ENCODE results near the gene GPR18. TPM values are rescaled to one million over a fixed set of nuclear protein-coding genes. Genes with fewer than 3 reads are reported as not detected.

Gene GPR18
- total RNA-seq, 1 experiment from 2014 or later = not detected

- BruUV-seq (replicated peaks) = no TSS peak
- DNase-seq = no peak
- Mint-ChIP-seq H3K4me3 (ENCODE audit: unreplicated experiment) (no peak overlapping the region), H3K27me3 (ENCODE audit: insufficient read depth, unreplicated experiment) (no peaks in the 10 kb centered on the region), H3K36me3 (ENCODE audit: insufficient read depth, unreplicated experiment) (peaks cover 15% of the 10 kb centered on the region), H3K9me3 (ENCODE audit: unreplicated experiment) (no peaks in the 10 kb centered on the region), H3K4me1 (ENCODE audit: low read depth, unreplicated experiment) (no peaks in the 10 kb centered on the region), H3K27ac (ENCODE audit: unreplicated experiment) (no peak overlapping the region)
- Histone ChIP-seq H3K4me3 (ENCODE audit: low read depth, low read length) (no peak overlapping the region), H3K4me1 (no peaks in the 10 kb centered on the region), H3K36me3 (ENCODE audit: control insufficient read depth, insufficient read depth, low read length) (peaks cover 2% of the 10 kb centered on the region; the same call in 1 of the 2 replicates), H3K27me3 (replicated peaks; ENCODE audit: control insufficient read depth, insufficient read depth, low read length) (no peaks in the 10 kb centered on the region), H3K9me3 (no peaks in the 10 kb centered on the region)
- ChIA-PET CTCF (no interaction called here), POLR2A (no interaction called here)
- TF ChIP-seq CTCF (IDR thresholded peaks at IDR 0.05; ENCODE audit: insufficient read depth in 1 of 2, low read depth in 1 of 2, low read length in 1 of 2, severe bottlenecking in 1 of 2, unreplicated experiment in 1 of 2) = no peak
- intact Hi-C loops (cut with micrococcal nuclease; ENCODE audit: unreplicated experiment) = no loop called here
Observed at GRCh38 chr13:99275093-99275469, 16.9 kb upstream of the GPR18 start.

GRCh38 chr13:99273128-99273527, 14.9 kb upstream of the GPR18 start:
- CTCF ChIA-PET = no interaction called here
- Mint-ChIP-seq H3K4me1 (ENCODE audit: low read depth, unreplicated experiment) (no peaks in the 10 kb centered on the region), H3K27me3 (ENCODE audit: insufficient read depth, unreplicated experiment) (no peaks in the 10 kb centered on the region), H3K4me3 (ENCODE audit: unreplicated experiment) (no peak overlapping the region), H3K36me3 (ENCODE audit: insufficient read depth, unreplicated experiment) (peaks cover 22% of the 10 kb centered on the region), H3K27ac (ENCODE audit: unreplicated experiment) (no peak overlapping the region), H3K9me3 (ENCODE audit: unreplicated experiment) (no peaks in the 10 kb centered on the region)
- H3K27me3 ChIP-seq (replicated peaks; ENCODE audit: control insufficient read depth, insufficient read depth, low read length) = no peaks in the 10 kb centered on the region
- TF ChIP-seq CTCF (IDR thresholded peaks at IDR 0.05; ENCODE audit: insufficient read depth in 1 of 2, low read depth in 1 of 2, low read length in 1 of 2, severe bottlenecking in 1 of 2, unreplicated experiment in 1 of 2) = no peak
- POLR2A ChIA-PET = no interaction called here
- peaks cover 2% of the 10 kb centered on the region; the same call in 1 of the 2 replicates for H3K36me3 ChIP-seq (ENCODE audit: control insufficient read depth, insufficient read depth, low read length)
- no peak for DNase-seq
- intact Hi-C loops (cut with micrococcal nuclease; ENCODE audit: unreplicated experiment) = no loop called here
- no peak overlapping the region for H3K4me3 ChIP-seq (ENCODE audit: low read depth, low read length)
- no peaks in the 10 kb centered on the region for H3K9me3 ChIP-seq
- H3K4me1 ChIP-seq = no peaks in the 10 kb centered on the region
- BruUV-seq (replicated peaks) = no TSS peak

- Mint-ChIP-seq H3K36me3 (ENCODE audit: insufficient read depth, unreplicated experiment) (peaks cover 18% of the 10 kb centered on the region), H3K4me3 (ENCODE audit: unreplicated experiment) (no peak overlapping the region), H3K4me1 (ENCODE audit: low read depth, unreplicated experiment) (no peaks in the 10 kb centered on the region), H3K9me3 (ENCODE audit: unreplicated experiment) (no peaks in the 10 kb centered on the region), H3K27me3 (ENCODE audit: insufficient read depth, unreplicated experiment) (no peaks in the 10 kb centered on the region), H3K27ac (ENCODE audit: unreplicated experiment) (no peak overlapping the region)
- Histone ChIP-seq H3K9me3 (no peaks in the 10 kb centered on the region), H3K27me3 (replicated peaks; ENCODE audit: control insufficient read depth, insufficient read depth, low read length) (no peaks in the 10 kb centered on the region), H3K4me3 (ENCODE audit: low read depth, low read length) (no peak overlapping the region), H3K36me3 (ENCODE audit: control insufficient read depth, insufficient read depth, low read length) (peaks cover 2% of the 10 kb centered on the region; the same call in 1 of the 2 replicates), H3K4me1 (no peaks in the 10 kb centered on the region)
- no TSS peak for BruUV-seq (replicated peaks)
- POLR2A ChIA-PET = no interaction called here
- no peak for TF ChIP-seq CTCF (IDR thresholded peaks at IDR 0.05; ENCODE audit: insufficient read depth in 1 of 2, low read depth in 1 of 2, low read length in 1 of 2, severe bottlenecking in 1 of 2, unreplicated experiment in 1 of 2)
- CTCF ChIA-PET = no interaction called here
- intact Hi-C loops (cut with micrococcal nuclease; ENCODE audit: unreplicated experiment) = no loop called here
- no peak for DNase-seq
Observed at GRCh38 chr13:99272481-99272880, 14.3 kb upstream of the GPR18 start.
